GM20431 (cell line): ENCODE results near the gene CROCC.
"Not testable (repeated sequence)": the region's sequence is repeated elsewhere in the genome, so short reads cannot be mapped to it uniquely, and the experiment has no call there.

ENCODE experiments used
- in situ Hi-C: fragments of 300-500 bp; cut with MseI, MboI; formaldehyde crosslinking; loops from one replicate; pipeline ENCODE4 v1.15.0; 2020; ENCODE audit warnings: low sequenced_read_pairs; ENCODE audit not compliant: unreplicated experiment

Gene CROCC

GRCh38 chr1:16913833-16914662 lies 7.7 kb upstream of the CROCC start:
- in situ Hi-C loops = no loop called here

- in situ Hi-C loops = not testable (repeated sequence)
Observed at GRCh38 chr1:16914928-16915626, 6.7 kb upstream of the CROCC start.

GRCh38 chr1:16915627-16915973 lies 6.1 kb upstream of the CROCC start:
- in situ Hi-C loops = no loop called here

- in situ Hi-C loops = not testable (repeated sequence)
Observed at GRCh38 chr1:16916036-16916880, 5.5 kb upstream of the CROCC start.

- in situ Hi-C loops = no loop called here
Observed at GRCh38 chr1:16918371-16918770, 3.4 kb upstream of the CROCC start.

GRCh38 chr1:16918936-16919665 lies 2.6 kb upstream of the CROCC start:
- in situ Hi-C loops = not testable (repeated sequence)

GRCh38 chr1:16920951-16921350 lies 780 bp upstream of the CROCC start:
- in situ Hi-C loops = no loop called here

GRCh38 chr1:16922466-16922865 lies 735 bp downstream of the CROCC start:
- in situ Hi-C loops = no loop called here

GRCh38 chr1:16922885-16923431 lies 1.2 kb downstream of the CROCC start:
- in situ Hi-C loops = no loop called here

- in situ Hi-C loops = no loop called here
Observed at GRCh38 chr1:16924216-16924918, 2.6 kb downstream of the CROCC start.

GRCh38 chr1:16924919-16925477 lies 3.3 kb downstream of the CROCC start:
- in situ Hi-C loops = no loop called here

GRCh38 chr1:16925635-16926490 lies 4.1 kb downstream of the CROCC start:
- in situ Hi-C loops = no loop called here

GRCh38 chr1:16926491-16927073 lies 4.9 kb downstream of the CROCC start:
- in situ Hi-C loops = no loop called here

- in situ Hi-C loops = no loop called here
Observed at GRCh38 chr1:16927256-16927655, 5.5 kb downstream of the CROCC start.

- in situ Hi-C loops = no loop called here
Observed at GRCh38 chr1:16927711-16928485, 6.2 kb downstream of the CROCC start.

GRCh38 chr1:16929146-16930041 lies 7.7 kb downstream of the CROCC start:
- in situ Hi-C loops = not testable (repeated sequence)
